Measurements from ENCODE around the gene XYLB.

XYLB gene

DNA sequence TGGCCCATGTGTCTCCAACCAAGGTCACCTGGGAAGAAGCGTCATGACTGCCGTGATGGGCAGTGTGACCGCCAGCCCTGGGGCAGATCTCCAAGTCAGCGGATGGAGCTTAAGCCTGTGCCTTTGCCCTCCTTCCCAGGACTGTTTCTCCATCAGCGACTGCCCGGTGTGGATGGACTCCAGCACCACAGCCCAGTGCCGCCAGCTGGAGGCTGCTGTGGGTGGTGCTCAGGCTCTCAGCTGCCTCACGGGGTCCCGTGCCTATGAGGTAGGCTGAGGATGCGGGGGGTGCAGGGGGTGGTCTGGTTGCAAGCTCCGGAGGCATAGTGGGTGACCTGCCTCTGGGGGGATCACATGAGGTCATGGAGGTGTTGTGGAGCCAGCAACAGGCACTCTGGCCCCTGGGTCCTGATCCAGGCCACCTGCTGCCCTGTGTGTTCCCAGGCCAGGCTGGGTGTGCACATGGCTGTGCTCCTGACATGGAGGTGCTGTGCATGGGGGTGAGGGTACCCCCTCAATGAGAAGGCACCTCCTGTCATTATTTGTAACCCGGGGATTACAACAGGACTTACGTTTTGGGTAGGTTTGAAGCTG is 19.0 kb downstream of the XYLB start:
- DNase-seq = no peak

DNA sequence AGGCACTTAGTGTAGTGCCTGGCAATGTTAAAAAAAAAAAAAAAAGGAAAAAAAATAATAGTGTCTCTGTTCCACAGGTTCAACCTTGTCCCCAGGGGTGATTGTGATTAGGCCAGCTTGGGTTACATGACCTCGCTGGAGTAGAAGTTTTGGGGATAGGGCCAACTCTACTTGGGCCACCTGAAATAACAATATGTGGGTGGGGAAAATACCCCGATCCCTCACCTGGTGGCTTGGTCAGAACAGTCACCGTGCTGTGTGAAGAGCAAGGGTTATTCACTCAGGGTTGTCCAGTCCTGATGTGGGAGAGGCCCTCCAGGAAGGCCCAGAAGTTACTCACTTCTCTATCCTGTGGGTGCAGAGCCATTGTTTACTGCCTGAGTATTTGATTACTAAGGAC is 19.5 kb downstream of the XYLB start:
- no peak for DNase-seq

DNA sequence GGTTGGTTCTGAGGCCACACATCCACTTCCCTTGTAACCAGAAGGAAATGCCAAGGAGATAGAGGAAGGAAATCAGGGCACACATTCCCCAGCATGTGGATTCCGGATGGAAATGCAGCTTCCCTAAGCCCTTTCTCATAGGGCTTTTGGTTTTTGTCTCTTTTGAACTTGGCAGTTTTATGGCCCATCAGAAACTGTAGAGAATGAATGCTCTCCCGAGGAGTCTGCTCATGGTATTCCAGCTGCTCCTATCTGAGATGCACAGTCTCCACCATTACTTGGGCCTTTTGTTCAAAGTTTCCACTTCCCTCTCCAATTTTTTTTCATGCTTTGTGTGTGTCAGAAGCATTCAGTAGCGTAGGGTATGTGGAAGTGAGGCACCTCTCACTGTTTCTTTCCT is 21.2 kb downstream of the XYLB start:
- DNase-seq = no peak

DNA sequence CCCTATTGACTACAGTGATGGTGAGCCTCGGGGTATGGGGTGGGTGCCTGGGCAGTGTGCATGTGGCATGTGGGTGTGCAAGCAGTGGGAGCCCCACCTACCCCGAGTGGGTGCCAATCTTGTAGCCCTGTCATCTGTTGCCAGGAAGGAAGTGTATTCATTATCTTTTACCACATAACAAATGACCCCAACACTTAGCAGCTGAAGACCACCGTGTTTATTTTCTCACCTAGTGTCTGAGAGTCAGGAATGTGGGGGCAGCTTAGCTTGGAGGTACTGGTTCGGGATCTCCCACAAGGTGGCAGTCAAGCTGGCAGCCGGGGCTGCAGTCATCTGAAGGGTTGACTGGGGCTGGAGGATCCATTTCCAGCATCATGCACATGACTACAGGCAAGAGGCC is 21.7 kb downstream of the XYLB start:
- no peak for DNase-seq

DNA sequence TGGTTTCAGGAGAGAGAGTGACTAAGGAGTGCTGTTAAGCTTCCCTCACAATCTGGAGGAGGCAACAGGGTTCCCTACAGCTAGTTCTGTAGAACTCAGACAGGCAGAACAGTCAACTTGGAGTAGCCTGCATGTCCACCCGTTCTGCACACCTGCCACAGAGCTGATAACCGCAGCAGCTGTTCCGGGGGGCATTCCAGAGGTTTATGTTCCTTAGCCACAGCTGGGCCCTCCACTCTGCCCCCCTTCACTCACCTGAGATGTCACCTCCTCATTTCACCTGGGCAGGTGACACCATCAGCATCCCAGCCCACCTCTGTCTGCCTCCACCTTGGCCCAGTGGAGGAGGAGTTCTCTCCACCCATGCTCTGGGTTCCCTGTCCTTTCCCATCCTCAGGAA is 22.6 kb downstream of the XYLB start:
- DNase-seq = no peak

DNA sequence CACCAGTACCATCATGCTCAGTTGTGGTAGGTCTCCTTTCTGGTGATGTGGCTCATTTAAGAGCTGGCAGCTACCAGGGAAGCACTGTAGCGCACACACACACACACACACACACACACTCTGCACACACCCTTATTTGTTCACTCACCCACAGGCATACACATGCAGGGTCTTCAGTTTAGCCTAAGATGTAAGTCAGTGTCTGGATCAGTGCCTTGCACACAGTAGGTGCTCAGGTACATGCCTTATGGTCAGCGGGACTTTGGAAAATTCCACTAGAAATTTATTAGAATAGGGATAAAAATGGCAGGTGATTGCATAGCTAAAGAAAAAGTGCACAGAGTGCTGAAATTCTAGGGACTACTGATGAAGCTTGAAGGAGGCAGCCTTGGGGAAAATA is 23.6 kb downstream of the XYLB start:
- no peak for DNase-seq

DNA sequence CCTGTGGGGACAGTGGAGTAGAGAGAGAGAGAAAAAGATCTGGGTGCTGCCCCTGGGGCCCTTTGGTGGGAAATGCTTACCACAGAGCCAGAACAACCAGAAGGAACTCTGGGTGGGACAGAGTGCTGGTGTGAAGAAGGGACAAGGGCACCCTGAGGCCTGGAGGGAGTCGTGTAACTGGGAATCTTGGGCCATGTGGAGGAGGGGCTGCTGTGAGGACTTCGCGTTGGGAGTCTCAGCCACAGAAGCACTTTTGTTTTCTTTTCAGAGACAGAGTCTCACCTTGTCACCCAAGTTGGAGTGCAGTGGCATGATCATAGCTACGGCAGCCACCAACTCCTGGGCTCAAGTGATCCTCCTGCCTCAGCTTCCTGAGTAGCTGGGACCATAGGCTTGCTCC is 24.3 kb downstream of the XYLB start:
- DNase-seq = no peak

DNA sequence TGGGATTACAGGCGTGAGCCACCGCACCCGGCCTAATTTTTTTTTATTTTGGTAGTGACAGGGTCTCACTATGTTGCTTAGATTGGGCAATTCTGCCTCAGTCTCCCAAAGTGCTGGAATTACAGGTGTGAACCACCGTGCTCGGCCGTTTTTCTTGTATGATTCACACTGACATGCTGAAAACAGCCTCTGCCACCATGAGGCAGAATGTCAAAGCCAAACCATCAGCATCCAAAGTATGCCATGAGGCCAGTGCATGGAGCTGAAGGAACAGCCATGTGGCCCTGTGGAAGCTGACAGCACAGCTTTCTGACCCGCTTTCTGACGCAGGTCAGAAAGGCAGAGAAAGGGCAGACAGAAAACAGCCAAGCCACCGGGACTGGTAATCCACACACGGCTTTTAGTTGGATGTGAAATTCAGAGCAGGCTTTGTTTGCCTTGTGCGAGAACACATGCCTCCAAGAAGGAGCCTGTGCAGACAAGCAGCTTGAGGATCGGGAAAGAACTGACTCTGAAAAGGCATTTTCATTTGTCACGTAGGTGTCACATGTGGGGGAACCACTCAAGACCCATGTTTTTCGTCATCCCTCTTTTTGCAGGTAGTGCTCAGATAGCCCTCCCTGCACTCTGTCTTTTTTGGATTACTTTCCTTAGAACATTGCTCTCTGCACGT is 25.1 kb downstream of the XYLB start:
- no peak for DNase-seq

DNA sequence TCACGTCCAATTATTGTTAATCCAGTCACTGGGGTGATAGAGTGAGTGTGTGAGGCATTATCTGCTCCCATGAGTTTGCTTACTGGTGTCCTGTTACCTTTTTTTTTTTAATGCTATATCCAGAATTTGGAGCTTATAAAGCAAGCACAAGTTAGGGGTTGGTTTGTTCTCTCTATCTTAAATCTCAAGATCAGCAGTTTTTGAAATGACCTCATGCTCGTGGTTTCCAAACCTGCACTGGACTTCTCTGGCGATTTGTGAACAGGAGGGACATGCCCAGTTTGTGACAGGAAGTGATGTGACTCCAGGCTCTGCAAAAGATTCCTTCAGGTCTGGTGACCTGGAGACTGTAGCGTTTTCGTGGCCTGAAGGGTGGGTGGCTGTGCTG is 25.6 kb downstream of the XYLB start:
- DNase-seq = no peak

DNA sequence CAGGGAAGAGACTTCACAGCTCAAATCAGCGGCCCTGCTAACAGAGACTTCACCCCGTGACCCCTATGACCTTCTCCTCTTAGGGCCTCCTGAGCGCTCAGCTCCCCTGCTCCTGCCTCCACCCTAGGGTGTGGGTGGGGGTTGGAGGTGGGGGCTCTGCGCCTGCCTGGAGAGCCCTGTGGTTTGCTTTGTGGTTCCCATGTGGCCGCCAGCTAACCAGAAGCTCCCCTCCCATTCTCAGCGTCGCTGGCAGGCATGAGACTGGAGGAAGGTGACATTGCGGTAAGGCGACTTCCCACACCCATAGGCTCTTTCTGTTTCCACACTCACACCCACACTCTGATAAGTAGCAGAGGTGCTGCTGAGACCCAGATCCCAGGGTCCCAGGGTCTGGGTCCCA is 27.6 kb downstream of the XYLB start:
- no peak for DNase-seq

DNA sequence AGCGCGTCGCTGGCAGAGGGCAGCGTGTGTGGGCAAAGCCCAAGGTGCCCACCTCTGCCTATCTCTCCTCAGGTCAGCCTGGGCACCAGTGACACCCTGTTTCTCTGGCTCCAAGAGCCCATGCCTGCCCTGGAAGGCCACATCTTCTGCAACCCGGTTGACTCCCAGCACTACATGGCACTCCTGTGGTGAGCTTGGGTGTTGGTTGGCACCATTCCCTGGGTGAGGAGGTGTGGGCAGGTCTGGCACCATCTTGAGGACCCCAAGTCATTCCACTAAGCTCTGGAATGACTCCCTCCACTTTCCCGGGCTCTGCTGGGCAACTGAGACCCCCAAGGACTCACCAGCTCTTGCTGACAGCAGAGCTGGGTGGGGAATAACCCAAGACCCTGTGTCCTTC is 28.5 kb downstream of the XYLB start:
- DNase-seq = no peak

DNA sequence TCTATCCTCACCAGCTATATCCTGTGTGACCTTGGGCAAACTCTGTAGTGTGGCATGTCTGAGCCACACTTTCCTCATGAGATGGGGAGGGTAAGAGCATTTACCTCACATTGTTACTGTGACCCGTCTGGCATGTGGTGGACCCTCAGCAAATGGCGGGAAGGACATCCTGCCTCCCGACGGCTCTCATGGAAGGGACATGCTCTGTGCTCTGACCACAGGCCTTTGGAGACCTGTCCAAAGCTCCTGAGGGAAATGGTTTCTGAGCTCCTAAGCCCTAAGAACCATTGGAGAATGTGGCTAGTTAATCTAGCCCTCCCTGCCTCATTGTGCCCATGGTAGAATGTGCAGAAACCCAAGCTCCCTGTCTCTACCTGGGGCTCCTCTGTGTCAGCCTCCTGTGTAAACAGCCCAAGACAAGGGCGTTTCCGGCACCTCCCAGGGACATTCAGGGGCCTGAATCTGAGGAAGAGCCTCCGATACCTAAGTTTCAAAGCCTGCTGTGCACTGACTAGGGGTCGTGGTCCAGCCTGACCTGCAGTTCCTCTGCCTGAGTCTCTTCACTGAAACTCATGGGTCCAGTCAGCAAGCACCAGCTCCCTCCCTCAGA is 29.0 kb downstream of the XYLB start:
- no peak for DNase-seq

DNA sequence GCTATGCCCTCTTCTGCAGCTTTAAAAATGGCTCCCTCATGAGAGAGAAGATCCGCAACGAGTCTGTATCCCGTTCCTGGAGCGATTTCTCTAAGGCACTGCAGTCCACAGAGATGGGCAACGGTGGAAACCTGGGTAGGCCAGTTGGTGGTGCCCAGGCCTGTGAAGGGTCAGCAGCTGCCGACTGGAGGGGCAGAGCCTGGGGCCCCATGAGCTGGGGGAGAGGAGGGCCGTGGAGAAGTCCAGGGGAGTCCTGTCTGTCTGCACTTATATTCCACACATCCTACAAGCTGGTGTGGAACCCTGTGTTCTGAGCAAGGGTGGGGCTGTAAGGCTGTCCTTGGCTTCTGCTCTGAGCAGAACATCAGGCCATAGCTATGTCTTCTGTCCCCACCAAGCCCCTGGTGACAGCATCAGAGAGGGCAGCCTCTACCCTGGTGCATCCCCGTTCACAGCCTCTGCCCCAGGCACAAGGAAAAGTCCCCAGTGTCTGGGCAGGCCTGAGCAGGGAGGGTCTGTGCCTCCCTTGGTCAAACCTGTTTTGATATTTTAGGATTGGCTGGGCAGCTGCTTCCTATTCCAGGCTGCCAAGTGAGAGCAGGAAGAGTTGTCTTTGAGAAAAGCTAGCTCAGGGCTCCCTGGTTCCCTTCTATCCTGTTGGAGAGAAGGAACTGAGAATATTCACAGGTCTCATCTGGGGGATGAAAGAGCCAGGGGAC is 29.7 kb downstream of the XYLB start:
- DNase-seq = no peak

DNA sequence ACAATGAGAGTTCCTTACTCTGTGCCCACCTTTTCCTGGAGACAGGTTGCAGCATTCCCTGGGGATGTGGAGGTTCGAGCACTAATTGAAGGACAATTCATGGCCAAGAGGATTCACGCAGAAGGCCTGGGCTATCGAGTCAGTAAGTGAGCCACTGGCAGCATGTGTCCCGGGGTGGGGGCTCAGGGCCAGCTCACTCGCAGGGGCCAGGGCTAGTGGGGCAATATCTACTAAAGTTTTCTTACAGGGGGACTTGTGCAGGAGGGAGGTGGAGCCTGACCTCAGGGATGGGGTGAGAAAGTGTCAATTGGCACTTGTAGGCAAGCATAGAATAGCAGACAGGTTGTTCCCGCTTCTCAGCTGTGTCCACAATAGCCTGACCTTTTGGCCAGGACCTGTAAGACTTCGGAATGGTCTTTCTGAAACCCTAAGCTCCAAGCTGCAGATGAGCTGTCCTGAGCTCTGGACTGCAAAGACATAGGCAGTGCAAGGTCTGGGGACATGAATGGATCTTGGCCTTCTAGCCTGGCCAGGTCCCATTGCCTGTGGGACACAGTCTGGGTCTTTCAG is 32.7 kb downstream of the XYLB start:
- no peak for DNase-seq

DNA sequence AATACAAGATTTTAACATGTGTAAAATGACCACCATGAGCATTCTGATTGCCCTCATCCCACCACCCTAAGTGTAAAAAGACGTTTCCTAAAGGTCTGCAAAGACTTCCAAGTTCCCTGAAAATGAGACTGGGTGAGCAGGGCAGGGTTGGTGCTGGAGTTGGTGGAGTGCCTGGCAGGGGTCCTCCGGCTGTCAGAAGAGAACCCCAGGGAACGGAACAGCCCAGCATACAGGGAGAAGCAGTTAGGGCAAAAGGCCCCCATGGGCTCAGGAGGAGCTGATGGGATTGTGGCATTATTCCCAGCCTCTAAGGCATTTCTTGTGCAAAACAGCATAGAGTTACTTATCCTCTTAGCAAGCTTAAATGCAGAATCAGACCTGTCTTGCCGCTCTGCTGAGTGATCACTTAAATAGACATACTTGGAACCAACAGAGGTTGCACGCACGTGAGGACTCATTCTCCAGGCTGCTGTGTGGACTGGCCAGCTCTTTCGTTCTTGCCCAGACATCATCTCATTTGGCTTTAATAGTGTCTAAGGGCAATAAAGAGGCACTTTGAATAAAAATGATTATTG is 36.0 kb downstream of the XYLB start:
- no peak for DNase-seq

DNA sequence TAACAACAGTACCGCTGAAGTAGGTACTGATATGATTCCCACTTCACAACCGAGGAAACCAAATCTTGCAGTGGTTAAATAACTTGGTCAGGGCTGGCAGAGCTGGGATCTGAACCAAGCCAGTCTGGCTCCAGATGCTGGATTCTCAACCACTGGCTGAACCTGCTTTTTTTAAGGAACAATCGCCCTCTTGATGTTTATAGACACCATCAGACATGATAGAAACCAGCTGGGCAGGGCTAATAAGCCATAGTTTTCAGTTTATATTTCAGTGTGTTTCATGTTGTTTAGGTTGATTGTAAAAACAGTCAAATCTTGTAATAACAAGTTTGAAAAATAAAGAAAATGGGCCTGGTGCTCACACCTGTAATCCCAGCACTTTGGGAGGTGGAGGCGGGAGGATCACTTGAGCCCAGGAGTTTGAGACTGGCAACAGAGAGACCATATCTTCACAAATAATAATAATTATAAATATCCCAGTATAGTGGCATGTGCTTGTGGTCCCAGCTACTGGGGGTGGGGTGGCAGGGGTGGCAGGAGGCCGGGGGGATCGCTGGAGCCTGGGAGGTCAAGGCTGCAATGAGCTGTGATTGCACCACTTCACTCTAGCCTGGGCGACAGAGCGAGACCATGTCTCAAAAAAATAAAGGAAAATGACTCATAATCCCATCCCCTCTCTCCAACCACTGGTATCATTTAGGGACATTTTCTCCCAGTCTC is 36.7 kb downstream of the XYLB start:
- DNase-seq = no peak

DNA sequence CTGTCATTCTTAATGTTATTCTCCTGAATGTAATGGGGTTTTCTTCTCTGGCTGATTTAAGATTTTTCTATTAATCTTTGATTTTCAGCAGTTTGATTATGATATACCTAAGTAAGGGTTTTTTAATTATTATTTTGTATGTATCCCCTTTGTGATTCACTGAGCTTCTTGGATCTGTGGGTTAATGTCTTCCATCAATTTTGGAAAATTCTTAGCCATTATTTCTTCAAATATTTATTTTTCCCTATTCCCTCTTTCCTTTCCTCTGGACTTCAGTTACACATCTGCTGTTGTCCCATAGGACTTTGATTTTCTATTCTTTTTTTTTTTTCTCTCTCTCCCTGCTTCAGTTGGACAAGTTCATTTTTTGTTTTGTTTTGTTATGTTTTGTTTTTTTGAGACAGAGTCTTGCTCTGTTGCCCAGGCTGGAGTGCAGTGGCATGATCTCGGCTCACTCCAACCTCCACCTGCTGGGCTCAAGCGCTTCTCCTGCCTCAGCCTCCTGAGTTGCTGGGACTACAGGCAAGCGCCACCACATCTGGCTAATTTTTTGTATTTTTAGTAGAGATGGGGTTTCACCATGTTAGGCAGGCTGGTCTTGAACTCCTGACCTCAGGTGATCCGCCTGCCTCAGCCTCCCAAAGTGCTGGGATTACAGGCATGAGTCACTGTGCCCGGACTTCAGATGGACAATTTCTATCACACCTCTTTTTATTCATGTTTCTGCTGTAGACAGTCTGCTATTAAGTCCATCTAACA is 40.6 kb downstream of the XYLB start:
- DNase-seq = no peak

DNA sequence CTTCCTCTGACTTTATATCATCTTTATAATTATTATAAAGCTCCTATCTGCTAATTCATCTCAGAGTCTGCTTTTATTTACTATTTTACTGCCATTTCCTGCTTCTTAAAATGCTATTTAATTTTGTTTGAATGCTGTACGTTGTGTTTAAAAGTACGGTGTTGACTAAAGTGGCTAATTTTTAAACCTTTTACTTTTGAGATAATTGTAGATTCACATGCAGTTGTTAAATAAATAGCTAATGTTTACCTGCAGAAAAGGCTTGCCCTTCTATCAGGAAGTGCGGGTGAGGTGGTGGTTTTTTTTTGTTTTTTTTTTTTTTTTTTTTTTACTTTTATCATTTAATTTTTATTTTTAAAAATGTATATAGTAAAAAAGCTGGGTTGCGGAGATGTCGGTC is 41.3 kb downstream of the XYLB start:
- DNase-seq = no peak

DNA sequence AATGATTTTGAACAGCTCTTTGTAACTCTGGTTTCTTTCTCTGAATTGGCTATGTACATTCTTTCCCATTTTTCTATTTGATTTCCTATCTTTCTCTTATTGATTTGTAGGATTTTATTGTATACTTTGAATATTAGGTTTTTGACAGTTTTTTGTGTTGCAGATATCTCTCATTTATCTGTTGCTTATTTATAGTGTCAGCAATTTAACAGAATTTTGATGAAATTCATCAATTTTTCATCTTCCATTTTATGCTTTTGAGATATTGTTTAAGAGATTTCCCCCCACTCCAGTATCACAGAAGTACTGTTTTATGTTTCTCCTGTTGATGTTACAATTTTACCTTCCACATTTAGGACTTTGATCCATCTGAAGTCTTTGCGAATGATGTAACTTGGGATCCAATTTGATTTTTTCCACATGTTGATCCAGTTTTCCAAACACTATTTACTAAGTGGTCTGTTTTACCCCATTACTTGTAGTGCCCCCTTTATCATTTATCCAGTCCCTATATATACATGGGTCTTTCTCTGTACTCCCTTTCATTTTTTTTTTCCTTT is 46.1 kb downstream of the XYLB start:
- DNase-seq = no peak

DNA sequence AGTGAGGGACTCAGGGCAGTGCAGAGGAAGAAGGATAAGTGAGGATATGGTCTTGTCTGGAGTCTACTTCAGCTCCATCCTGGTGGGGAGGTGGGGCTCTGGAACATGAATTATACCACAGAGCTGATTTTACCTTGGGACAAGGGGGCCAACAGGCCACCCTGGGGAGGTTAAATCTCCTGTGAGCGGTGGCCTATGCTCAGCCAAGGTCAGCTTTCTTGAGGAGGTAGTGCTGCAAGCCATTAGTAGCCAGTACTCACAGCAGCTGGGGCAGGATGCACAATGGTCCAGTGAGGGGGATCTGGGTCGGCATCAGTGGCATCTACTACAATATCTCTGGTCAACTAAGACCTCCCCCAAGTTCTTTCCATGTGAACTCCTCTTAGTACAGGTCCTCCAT is 49.7 kb downstream of the XYLB start:
- no peak for DNase-seq

DNA sequence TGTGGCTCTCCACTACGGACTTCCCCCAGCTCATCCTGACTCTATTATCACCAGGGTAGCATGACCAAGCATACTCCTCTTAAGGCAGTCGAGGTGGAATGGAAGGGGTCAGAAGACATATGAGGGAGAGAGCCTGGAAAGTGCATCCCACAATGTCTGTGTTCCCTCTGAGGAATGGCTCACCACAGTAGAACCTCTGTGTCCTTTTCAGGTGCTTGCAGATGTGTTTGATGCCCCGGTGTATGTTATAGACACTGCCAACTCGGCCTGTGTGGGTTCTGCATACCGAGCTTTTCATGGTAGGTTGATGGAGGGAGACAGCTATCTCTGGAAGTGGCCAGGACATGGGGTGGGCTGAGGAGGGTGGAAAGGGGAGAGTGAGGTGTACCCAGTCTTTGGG is 50.3 kb downstream of the XYLB start:
- DNase-seq = no peak

DNA sequence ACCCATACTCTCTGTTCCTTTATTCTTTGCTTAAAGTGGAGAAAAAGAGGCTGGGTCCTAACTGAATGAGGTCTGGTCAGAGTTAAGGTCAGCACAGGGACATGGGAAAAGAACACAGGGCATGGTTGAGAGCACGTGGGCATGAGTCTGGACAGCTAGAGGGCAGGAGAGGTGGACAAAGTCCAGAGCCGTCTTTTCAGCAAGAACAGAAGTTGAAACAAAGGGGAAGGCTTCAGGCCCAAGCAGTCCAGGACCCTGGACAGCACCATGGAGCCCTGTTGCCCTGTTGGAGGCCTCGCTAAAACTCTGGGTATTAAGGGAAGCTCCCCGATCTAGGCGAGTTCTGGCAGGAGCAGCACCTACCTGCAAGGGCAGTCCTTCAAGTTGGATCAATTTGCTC is 50.7 kb downstream of the XYLB start:
- DNase-seq = no peak
